ENCODE results near the gene FKBP7.
"Not testable (repeated sequence)": the region's sequence is repeated elsewhere in the genome, so short reads cannot be mapped to it uniquely, and the experiment has no call there.

FKBP7 gene

GRCh38 chr2:178449700-178450523 is 28.5 kb downstream of the FKBP7 start:
- DNase-seq (ENCODE audit: low read depth) = no peak

DNA sequence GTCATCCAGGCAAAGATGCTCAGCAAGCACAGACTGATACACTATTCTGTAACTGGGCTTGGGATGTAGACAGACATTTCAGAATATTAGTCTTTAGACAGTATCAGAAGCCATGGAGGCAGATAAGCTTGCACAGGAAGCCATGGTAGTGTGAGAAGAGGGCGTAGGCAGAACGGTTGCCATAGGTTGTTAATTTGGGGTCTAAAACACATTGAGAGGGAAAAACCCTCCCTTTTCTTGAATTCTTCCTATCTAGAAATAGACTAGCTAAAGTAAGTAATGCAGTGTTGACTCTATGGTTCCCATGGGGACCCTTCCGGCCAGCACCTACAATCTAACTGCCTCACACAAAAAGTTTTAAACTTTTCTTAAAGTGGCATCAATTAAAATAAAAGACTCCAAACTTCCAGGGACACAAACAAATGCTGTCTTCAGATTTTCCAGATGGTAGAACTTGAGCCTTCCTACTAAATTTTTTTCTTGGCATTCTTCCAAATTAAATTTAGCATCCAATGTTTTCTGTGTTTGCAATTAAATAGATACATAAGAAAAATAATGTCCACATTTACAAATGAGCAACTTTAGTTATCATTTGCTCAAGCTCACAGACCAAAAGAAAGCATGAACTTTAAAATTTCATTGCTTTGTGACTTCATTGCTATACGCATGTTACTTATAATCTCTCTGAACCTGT is 29.3 kb downstream of the FKBP7 start:
- no peak for DNase-seq (ENCODE audit: low read depth)

- no peak for DNase-seq (ENCODE audit: low read depth)
These were observed 37.0 kb downstream of the FKBP7 start for GRCh38 chr2:178441426-178441825.

- no peak for DNase-seq (ENCODE audit: low read depth)
These were observed 41.7 kb downstream of the FKBP7 start for GRCh38 chr2:178436662-178437061.

DNA sequence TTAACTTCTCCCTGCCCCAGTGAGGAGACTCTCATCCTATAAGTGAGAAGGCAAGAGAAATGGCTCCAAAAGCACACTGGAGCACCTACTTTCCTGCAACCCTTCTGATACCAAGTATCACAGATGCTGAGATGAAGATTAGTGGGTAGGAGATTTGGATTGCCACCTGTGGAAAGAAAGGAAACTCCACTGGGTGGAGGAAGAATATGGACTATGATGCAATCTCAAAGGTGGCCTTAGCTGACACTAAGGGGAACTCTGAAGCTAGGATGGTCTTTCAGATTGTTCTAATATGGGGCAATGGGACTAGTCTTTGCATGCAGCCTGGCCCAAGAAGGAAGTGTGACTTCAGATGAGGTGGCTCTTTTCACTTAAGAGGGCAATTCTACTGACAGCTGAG is 49.1 kb downstream of the FKBP7 start:
- no peak for DNase-seq (ENCODE audit: low read depth)

DNA sequence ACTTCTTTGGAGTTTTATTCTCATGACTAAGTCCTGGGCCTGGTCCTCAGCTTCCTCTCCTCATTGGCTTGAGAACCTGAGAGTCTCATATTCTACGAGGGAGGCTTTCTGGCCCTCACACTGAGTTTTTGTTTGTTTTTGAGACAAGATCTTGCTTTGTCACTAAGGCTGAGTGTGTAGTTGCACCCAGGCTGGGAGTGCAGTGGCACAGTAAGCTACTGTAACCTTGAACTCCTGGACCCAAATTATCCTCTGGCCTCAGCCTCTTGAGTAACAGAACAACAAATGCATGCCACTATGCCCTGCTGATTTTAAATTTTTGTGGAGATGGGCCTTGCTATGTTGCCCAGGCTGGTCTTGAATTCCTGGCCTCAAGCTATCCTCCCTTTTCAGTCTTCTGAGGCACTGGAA is 50.0 kb downstream of the FKBP7 start:
- DNase-seq (ENCODE audit: low read depth) = no peak

DNA sequence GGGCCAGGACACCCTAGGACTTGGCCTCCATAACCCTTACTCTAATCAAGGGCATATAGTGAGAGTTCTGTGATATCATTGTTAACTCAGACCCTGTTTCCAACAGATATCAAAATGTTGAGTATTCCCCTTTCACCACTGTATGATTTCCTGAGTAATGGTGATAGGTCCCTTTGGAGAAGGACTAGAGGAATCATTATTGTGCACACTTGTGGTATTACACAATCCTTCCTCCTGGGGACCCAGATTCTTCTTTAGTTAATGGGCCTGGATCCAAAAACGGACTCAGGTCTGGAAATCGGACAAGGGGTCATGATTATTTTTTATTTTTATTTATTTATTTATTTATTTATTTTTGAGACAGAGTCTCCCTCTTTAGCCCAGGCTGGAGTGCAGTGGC is 50.9 kb downstream of the FKBP7 start:
- no peak for DNase-seq (ENCODE audit: low read depth)

DNA sequence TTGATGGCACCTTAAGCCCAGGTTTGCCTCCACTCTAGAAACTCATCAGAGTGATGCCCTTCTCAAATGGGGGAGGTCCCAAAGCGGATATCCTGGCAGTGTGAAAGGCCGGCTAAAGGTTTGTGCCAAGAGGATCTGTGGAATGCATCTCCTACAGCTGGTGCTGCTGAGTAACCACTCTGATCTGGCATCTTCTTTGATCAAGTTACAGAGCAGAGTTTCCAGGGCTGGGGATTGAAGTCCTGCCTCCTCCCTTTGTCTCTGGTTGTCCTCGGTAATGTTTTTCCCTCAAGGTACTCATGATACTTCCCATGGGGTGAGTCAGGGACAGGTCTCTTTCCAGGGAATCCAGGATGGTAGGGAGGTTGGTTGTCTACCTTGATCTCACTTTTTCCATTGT is 52.0 kb downstream of the FKBP7 start:
- no peak for DNase-seq (ENCODE audit: low read depth)

DNA sequence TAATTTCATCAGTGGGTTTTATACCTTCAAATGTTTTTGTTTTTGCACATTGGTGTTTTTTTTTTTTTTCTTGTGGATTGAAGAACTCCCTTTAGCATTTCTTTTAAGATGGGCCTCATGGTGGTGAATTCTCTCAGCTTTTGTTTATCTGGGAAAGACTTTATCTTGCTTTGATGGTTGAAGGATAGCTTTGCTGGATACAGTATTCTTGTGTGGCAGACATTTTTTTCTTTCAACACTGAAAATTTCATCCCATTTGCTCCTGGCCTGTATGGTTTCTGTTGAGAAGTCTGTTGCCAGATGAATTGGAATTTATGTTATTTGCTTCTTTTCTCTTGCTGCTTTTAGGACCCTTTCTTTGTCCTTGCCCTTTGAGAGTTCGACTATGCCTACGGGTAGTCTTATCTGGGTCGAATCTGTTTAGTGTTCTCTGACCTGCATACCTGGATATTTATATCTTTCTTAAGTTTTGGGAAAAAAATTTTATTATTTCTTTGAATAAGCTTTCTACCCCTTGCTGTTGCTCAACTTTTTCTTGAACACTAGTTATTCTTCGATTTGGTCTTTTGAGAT is 53.1 kb downstream of the FKBP7 start:
- no peak for DNase-seq (ENCODE audit: low read depth)

DNA sequence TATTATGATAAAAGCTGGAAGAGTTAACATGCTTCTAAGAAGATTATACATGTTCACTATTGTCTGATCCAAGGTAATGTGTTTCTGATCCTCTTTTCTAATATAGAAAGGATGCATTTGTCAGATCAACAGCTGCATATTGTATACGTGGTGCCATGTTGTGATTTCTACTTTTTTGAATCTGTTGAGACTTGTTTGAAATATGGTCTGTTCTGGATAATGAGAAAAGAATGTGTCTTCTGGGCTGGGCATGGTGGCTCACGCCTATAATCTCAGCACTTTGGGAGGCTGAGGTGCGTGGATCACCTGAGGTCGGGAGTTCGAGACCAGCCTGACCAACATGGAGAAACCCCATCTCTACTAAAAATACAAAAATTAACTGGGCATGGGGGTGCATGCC is 54.7 kb downstream of the FKBP7 start:
- not testable (repeated sequence) for DNase-seq (ENCODE audit: low read depth)

GRCh38 chr2:178422097-178422496 is 56.3 kb downstream of the FKBP7 start:
- DNase-seq (ENCODE audit: low read depth) = no peak

DNA sequence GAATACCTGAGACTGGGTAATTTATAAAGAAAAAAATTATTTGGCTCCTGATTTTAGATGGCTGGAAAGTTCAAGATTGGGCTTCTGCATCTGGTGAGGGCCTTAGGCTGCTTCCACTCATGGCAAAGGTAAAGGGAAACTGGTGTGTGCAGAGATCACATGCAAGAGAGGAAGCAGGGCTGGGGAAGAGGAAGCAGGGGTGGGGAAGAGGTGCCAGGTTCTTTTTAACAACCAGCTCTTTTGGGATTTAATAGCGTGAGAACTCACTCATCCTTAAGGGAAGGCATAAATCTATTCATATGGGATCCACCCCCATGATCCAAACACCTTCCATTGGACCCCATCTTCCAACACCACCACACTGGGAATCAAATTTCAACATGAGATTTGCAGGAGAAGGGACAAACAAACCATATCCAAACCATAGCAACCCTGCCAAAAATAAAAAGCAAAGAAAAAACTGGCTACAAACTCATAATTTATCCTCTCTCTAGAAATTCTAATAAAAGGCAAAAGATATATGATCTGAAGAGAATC is 57.9 kb downstream of the FKBP7 start:
- no peak for DNase-seq (ENCODE audit: low read depth)

DNA sequence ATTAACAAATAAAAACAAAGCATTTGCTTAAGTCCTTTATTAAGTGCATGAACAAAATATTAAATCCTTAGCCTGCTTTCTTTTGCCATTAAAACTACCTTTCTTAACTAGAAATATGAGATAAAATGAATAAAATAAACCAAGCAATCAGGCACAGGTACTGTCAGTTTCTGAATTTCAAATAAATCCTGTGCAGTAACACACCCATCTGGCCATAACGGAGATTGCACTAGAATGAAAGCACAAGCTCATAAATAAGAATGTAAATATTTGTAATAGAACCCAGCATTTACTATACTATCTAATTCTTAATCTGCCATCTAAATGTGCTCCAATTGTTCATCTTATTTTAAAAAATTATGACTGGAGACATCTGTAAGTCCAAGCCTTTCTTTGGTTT is 59.3 kb downstream of the FKBP7 start:
- DNase-seq (ENCODE audit: low read depth) = no peak

DNA sequence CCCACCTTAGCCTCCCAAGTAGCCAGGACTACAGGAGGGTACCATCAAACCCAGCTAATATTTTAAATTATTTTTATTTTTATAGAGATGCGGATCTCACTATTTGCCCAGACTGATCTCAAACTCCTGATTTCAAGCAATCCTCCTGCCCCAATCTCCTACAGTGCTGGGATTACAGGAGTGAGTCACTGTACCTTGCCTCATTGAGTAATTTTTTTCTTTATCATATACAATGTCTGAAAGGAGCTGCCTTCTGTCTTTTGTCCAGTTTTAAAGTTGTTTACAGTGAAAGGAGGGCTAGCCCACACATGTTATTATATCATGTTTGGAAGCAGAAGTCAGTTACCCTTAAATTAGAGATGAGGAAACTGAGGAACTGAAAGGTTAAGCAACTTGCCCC is 60.0 kb downstream of the FKBP7 start:
- no peak for DNase-seq (ENCODE audit: low read depth)

DNA sequence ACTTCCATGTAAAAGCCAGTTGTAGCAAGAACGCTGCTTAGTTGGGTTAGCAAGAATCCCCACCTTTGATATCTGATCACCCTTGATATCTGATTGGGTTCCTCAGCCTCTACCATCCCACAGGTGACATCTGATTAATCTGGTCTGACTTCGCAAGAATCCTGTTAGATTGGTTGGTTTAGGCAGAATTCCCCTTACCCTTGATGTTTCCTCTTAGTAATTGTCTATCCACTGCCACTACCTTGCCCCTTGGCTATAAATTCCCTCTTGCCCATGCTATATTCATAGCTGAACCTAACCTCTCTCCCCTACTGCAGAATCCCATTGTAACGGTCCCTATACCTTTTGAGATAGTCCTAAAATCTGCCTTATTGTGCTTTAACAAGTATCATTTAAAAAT is 60.5 kb downstream of the FKBP7 start:
- no peak for DNase-seq (ENCODE audit: low read depth)

DNA sequence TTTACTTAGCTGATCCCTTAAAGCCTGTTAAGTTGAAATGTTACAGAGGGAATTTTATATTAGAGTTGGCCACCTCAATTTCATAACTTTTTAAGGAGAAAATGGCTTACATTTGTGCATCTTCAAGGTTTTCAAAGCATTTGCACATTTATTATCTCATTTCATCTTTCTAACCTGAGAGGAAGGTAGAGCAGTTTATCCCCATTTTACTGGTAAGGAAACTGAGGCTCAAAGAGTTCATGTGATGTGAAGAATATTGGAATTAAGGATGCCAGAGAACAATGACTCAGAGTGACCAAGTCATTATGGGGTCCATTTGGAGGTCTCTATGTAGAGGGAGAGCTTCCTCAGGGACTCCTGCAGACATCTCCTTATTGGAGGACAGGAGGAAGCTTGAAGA is 62.4 kb downstream of the FKBP7 start:
- DNase-seq (ENCODE audit: low read depth) = no peak

- DNase-seq (ENCODE audit: low read depth) = peak; percentile 85
These were observed 63.8 kb downstream of the FKBP7 start for GRCh38 chr2:178414266-178415247.
